ENCODE measurements around the gene PNPLA3. TPM values are rescaled to one million over a fixed set of nuclear protein-coding genes. Genes with fewer than 3 reads are reported as not detected.
"Not testable (repeated sequence)": the region's sequence is repeated elsewhere in the genome, so short reads cannot be mapped to it uniquely, and the experiment has no call there.

Gene PNPLA3
- total and polyA plus RNA-seq, 5 donors: 0.15 to 1.0 (median 0.48) TPM; not detected in 2

GRCh38 chr22:43904412-43904811 lies 19.2 kb upstream of the PNPLA3 start:
- H3K27ac ChIP-seq (ENCODE audit: low read length); ATAC-seq; H3K27me3 ChIP-seq (ENCODE audit: control insufficient read depth, insufficient read depth); H3K4me3 ChIP-seq (ENCODE audit: low read length); H3K9me3 ChIP-seq (ENCODE audit: control insufficient read depth, low read length); intact Hi-C loops (cut with DNase I); H3K4me1 ChIP-seq (ENCODE audit: control insufficient read depth, insufficient read depth, low read length): not testable (repeated sequence)
- DNase-seq: peak in 2 of 3 donors; percentile 69 to 78
- 24% methylated on average over 12 of the region's 12 CpGs for WGBS

GRCh38 chr22:43905681-43906080 lies 17.9 kb upstream of the PNPLA3 start:
- Histone ChIP-seq H3K4me3 (ENCODE audit: low read length) (no peak overlapping the region), H3K4me1 (ENCODE audit: control insufficient read depth, insufficient read depth, low read length) (no peaks in the 10 kb centered on the region), H3K9me3 (ENCODE audit: control insufficient read depth, low read length) (no peaks in the 10 kb centered on the region), H3K27me3 (ENCODE audit: control insufficient read depth, insufficient read depth) (no peaks in the 10 kb centered on the region), H3K27ac (ENCODE audit: low read length) (no peak overlapping the region)
- no peak for ATAC-seq
- intact Hi-C loops (cut with DNase I): no loop called here
- no peak for DNase-seq
- 39% methylated on average over 7 of the region's 7 CpGs for WGBS

DNA sequence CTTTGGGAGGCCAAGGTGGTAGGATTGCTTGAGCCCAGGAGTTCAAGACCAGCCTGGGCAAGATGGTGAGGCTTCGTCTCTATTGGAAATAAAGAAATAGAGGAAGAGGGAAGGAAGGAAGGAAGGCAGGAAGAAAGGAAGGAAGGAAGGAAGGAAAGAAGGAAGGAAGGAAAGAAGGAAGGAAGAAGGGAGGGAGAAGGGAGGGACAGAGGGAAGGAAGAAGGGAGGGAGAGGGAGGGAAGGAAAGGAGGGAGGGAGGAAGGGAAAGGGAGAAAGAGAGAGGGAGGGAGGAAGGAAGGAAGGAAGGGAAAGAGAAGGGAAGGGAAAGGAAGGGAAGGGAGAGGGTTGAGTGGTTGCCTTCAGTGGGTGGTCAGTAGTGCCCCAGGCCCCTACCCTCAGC lies 13.9 kb upstream of the PNPLA3 start:
- WGBS: 73% methylated on average over 1 of the region's 1 CpG
- intact Hi-C loops (cut with DNase I): no loop called here
- Histone ChIP-seq H3K27me3 (ENCODE audit: control insufficient read depth, insufficient read depth) (no peaks in the 10 kb centered on the region), H3K27ac (ENCODE audit: low read length) (no peak overlapping the region), H3K4me3 (ENCODE audit: low read length) (no peak overlapping the region), H3K9me3 (ENCODE audit: control insufficient read depth, low read length) (no peaks in the 10 kb centered on the region), H3K4me1 (ENCODE audit: control insufficient read depth, insufficient read depth, low read length) (no peaks in the 10 kb centered on the region)
- DNase-seq: no peak
- ATAC-seq: no peak

- 60% methylated on average over 6 of the region's 6 CpGs for WGBS
- Histone ChIP-seq H3K27ac (ENCODE audit: low read length) (no peak overlapping the region), H3K4me1 (ENCODE audit: control insufficient read depth, insufficient read depth, low read length) (no peaks in the 10 kb centered on the region), H3K9me3 (ENCODE audit: control insufficient read depth, low read length) (no peaks in the 10 kb centered on the region), H3K27me3 (ENCODE audit: control insufficient read depth, insufficient read depth) (no peaks in the 10 kb centered on the region), H3K4me3 (ENCODE audit: low read length) (no peak overlapping the region)
- intact Hi-C loops (cut with DNase I): no loop called here
- no peak for ATAC-seq
- no peak for DNase-seq
Measured at GRCh38 chr22:43910178-43910695, 13.4 kb upstream of the PNPLA3 start.

- H3K27me3 ChIP-seq (ENCODE audit: control insufficient read depth, insufficient read depth): no peaks in the 10 kb centered on the region
- DNase-seq: no peak
- H3K4me1 ChIP-seq (ENCODE audit: control insufficient read depth, insufficient read depth, low read length): no peaks in the 10 kb centered on the region
- WGBS: 26% methylated on average over 4 of the region's 4 CpGs
- intact Hi-C loops (cut with DNase I): no loop called here
- no peaks in the 10 kb centered on the region for H3K9me3 ChIP-seq (ENCODE audit: control insufficient read depth, low read length)
- H3K4me3 ChIP-seq (ENCODE audit: low read length): no peak overlapping the region
- no peak for ATAC-seq
- no peak overlapping the region for H3K27ac ChIP-seq (ENCODE audit: low read length)
Measured at GRCh38 chr22:43911351-43911750, 12.3 kb upstream of the PNPLA3 start.

DNA sequence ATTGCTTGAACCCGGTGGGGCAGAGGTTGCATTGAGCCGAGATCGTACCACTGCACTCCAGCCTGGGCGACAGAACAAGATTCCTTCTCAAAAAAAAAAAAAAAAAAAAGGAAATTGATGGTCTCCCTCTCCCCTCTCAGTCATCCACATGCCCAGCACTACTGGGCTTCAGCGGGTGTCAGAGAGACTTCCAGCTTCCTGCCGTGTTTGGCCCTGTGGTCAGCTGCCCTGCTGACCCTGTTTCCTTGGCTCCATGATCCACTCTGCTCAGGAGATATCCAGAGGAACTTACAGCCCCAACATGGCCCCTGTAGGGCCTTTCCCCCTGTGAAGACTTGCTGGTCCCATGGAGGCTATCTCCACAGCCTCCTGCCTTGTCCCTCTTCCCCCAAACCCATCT lies 6.1 kb upstream of the PNPLA3 start:
- intact Hi-C loops (cut with DNase I): no loop called here
- Histone ChIP-seq H3K9me3 (ENCODE audit: control insufficient read depth, low read length) (no peaks in the 10 kb centered on the region), H3K4me3 (ENCODE audit: low read length) (no peak overlapping the region), H3K27me3 (ENCODE audit: control insufficient read depth, insufficient read depth) (no peaks in the 10 kb centered on the region), H3K4me1 (ENCODE audit: control insufficient read depth, insufficient read depth, low read length) (no peaks in the 10 kb centered on the region), H3K27ac (ENCODE audit: low read length) (no peak overlapping the region)
- ATAC-seq (no peak), DNase-seq (no peak)
- 74% methylated on average over 6 of the region's 6 CpGs for WGBS

GRCh38 chr22:43919106-43919973 lies 4.3 kb upstream of the PNPLA3 start:
- H3K4me1 ChIP-seq (ENCODE audit: control insufficient read depth, insufficient read depth, low read length): no peaks in the 10 kb centered on the region
- ATAC-seq (no peak), DNase-seq (no peak)
- 80% methylated on average over 16 of the region's 16 CpGs for WGBS
- intact Hi-C loops (cut with DNase I): no loop called here
- no peak overlapping the region for H3K27ac ChIP-seq (ENCODE audit: low read length)
- H3K9me3 ChIP-seq (ENCODE audit: control insufficient read depth, low read length): no peaks in the 10 kb centered on the region
- H3K27me3 ChIP-seq (ENCODE audit: control insufficient read depth, insufficient read depth): no peaks in the 10 kb centered on the region
- H3K4me3 ChIP-seq (ENCODE audit: low read length): no peak overlapping the region

DNA sequence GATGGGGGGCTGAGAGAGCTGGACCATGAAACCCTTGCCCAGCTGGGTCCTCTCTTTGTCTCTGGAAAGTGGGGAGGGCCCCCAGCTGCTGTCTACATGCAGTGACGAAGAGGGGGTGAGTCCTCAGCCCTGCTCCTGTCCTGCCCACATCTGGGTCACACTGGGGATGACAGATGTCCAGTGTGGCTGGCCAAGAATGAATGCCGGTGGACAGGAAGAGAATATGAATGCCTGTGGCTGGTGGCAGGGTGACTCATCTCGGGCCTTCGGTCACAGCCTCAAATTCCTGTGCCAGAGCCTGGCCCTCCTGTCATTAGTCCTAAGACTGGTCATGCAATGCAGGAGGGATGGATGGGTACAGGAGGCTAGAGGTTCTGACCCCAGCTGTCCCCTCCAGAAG lies 2.2 kb upstream of the PNPLA3 start:
- no peaks in the 10 kb centered on the region for H3K27me3 ChIP-seq (ENCODE audit: control insufficient read depth, insufficient read depth)
- 35% methylated on average over 4 of the region's 4 CpGs for WGBS
- DNase-seq: no peak
- H3K9me3 ChIP-seq (ENCODE audit: control insufficient read depth, low read length): no peaks in the 10 kb centered on the region
- ATAC-seq: no peak
- no peak overlapping the region for H3K27ac ChIP-seq (ENCODE audit: low read length)
- intact Hi-C loops (cut with DNase I): no loop called here
- H3K4me3 ChIP-seq (ENCODE audit: low read length): no peak overlapping the region
- H3K4me1 ChIP-seq (ENCODE audit: control insufficient read depth, insufficient read depth, low read length): no peaks in the 10 kb centered on the region

DNA sequence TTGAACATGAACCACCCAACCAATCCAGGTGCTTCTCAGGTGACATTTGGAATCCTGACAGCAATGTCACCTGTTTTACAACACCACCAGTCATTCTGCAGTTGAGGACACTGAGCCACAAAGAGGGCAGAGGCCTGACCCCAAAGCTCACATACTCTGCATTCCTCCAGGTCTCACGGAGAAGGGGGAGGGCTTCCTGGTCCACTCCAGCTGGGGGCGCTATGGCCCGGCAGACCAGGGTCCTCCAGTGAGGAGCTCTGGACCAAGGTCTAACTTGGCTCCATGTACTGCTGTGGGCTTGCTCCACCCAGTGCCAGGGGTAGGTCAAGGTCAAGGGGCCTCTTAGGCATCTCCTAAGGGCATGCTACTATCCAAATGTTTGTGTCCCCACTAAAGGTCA lies 1.5 kb upstream of the PNPLA3 start:
- 78% methylated on average over 3 of the region's 3 CpGs for WGBS
- ATAC-seq (no peak), DNase-seq (no peak)
- H3K9me3 ChIP-seq (ENCODE audit: control insufficient read depth, low read length): no peaks in the 10 kb centered on the region
- intact Hi-C loops (cut with DNase I): no loop called here
- no peak overlapping the region for H3K4me3 ChIP-seq (ENCODE audit: low read length)
- no peaks in the 10 kb centered on the region for H3K27me3 ChIP-seq (ENCODE audit: control insufficient read depth, insufficient read depth)
- H3K27ac ChIP-seq (ENCODE audit: low read length): no peak overlapping the region
- no peaks in the 10 kb centered on the region for H3K4me1 ChIP-seq (ENCODE audit: control insufficient read depth, insufficient read depth, low read length)

- intact Hi-C loops (cut with DNase I): no loop called here
- 3% methylated on average over 13 of the region's 13 CpGs for WGBS
- DNase-seq (no peak), ATAC-seq (no peak)
- H3K4me1 ChIP-seq (ENCODE audit: control insufficient read depth, insufficient read depth, low read length): no peaks in the 10 kb centered on the region
- H3K27ac ChIP-seq (ENCODE audit: low read length): no peak overlapping the region
- no peaks in the 10 kb centered on the region for H3K9me3 ChIP-seq (ENCODE audit: control insufficient read depth, low read length)
- H3K4me3 ChIP-seq (ENCODE audit: low read length): peak overlapping the region; percentile 33
- no peaks in the 10 kb centered on the region for H3K27me3 ChIP-seq (ENCODE audit: control insufficient read depth, insufficient read depth)
Measured at GRCh38 chr22:43923191-43923590, 414 bp upstream of the PNPLA3 start.

DNA sequence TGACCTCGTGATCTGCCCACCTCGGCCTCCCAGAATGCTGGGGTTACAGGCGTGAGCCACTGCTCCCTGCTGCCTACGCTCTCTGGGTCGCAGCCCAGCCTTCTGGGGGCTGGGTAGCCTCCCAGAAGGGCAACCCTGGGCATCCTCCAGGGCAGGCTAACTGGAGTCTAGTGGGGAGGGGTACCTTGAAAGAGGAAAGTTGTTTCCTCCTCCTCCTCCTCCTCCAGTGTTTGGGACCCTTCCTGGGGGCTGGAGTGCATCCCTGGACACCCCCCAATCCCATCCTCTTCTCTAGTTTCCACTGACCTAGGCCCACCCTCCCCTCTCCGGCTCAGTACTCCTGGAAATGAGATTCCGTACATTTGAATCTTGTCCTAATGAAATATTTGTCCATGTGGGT lies 1.3 kb downstream of the PNPLA3 start:
- Histone ChIP-seq H3K9me3 (ENCODE audit: control insufficient read depth, low read length) (no peaks in the 10 kb centered on the region), H3K4me3 (ENCODE audit: low read length) (no peak overlapping the region), H3K27ac (ENCODE audit: low read length) (no peak overlapping the region), H3K27me3 (ENCODE audit: control insufficient read depth, insufficient read depth) (no peaks in the 10 kb centered on the region), H3K4me1 (ENCODE audit: control insufficient read depth, insufficient read depth, low read length) (no peaks in the 10 kb centered on the region)
- intact Hi-C loops (cut with DNase I): no loop called here
- 62% methylated on average over 7 of the region's 7 CpGs for WGBS
- DNase-seq: no peak
- no peak for ATAC-seq

Measured in right cardiac atrium (tissue), 5 donors.